GM18502 (cell line): ENCODE data around the gene MAMDC4.
"Not testable (repeated sequence)": the region's sequence is repeated elsewhere in the genome, so short reads cannot be mapped to it uniquely, and the experiment has no call there.

Experiments used
- ATAC-seq: cut with Tn5 transposase; IDR thresholded peaks from one replicate; pipeline ENCODE4 v1.9.1; 2021; ENCODE audit warnings: mild to moderate bottlenecking; ENCODE audit not compliant: unreplicated experiment, poor library complexity

The MAMDC4 gene

GRCh38 chr9:136851941-136852663 is at the start of gene MAMDC4:
Gene MAMDC4, plus strand, starts transcription at chr9:136852346. Its CDS starts 71 bp downstream, at chr9:136852417.
- no peak for ATAC-seq

- not testable (repeated sequence) for ATAC-seq
Observed at GRCh38 chr9:136803009-136803550, 49.1 kb upstream of the MAMDC4 start.

- no peak for ATAC-seq
Observed at GRCh38 chr9:136803551-136804508, 48.3 kb upstream of the MAMDC4 start.

- no peak for ATAC-seq
Observed at GRCh38 chr9:136804509-136805206, 47.5 kb upstream of the MAMDC4 start.

- ATAC-seq: no peak
Observed at GRCh38 chr9:136805207-136805740, 46.9 kb upstream of the MAMDC4 start.

GRCh38 chr9:136806067-136806466 is 46.1 kb upstream of the MAMDC4 start:
- no peak for ATAC-seq

- no peak for ATAC-seq
Observed at GRCh38 chr9:136806631-136807201, 45.4 kb upstream of the MAMDC4 start.

- ATAC-seq: peak; percentile 74
Observed at GRCh38 chr9:136807281-136808074, 44.7 kb upstream of the MAMDC4 start, which contains the start of gene RABL6. Gene RABL6, plus strand, starts transcription at chr9:136807948. Its CDS starts 249 bp downstream, at chr9:136808197.

- peak; percentile 38 for ATAC-seq
Observed at GRCh38 chr9:136808075-136808805, 43.9 kb upstream of the MAMDC4 start.

- no peak for ATAC-seq
Observed at GRCh38 chr9:136808806-136809158, 43.4 kb upstream of the MAMDC4 start.

GRCh38 chr9:136814725-136815421 is 37.3 kb upstream of the MAMDC4 start:
- ATAC-seq: no peak

- ATAC-seq: no peak
Observed at GRCh38 chr9:136815422-136815782, 36.7 kb upstream of the MAMDC4 start.

GRCh38 chr9:136820971-136821825 is 30.9 kb upstream of the MAMDC4 start:
- ATAC-seq: no peak

- no peak for ATAC-seq
Observed at GRCh38 chr9:136821826-136822544, 30.2 kb upstream of the MAMDC4 start.

GRCh38 chr9:136823136-136824046 is 28.8 kb upstream of the MAMDC4 start:
- ATAC-seq: no peak
